ENCODE measurements around the gene WAPL.
"Not testable (repeated sequence)": the region's sequence is repeated elsewhere in the genome, so short reads cannot be mapped to it uniquely, and the experiment has no call there.

WAPL gene, protein sequence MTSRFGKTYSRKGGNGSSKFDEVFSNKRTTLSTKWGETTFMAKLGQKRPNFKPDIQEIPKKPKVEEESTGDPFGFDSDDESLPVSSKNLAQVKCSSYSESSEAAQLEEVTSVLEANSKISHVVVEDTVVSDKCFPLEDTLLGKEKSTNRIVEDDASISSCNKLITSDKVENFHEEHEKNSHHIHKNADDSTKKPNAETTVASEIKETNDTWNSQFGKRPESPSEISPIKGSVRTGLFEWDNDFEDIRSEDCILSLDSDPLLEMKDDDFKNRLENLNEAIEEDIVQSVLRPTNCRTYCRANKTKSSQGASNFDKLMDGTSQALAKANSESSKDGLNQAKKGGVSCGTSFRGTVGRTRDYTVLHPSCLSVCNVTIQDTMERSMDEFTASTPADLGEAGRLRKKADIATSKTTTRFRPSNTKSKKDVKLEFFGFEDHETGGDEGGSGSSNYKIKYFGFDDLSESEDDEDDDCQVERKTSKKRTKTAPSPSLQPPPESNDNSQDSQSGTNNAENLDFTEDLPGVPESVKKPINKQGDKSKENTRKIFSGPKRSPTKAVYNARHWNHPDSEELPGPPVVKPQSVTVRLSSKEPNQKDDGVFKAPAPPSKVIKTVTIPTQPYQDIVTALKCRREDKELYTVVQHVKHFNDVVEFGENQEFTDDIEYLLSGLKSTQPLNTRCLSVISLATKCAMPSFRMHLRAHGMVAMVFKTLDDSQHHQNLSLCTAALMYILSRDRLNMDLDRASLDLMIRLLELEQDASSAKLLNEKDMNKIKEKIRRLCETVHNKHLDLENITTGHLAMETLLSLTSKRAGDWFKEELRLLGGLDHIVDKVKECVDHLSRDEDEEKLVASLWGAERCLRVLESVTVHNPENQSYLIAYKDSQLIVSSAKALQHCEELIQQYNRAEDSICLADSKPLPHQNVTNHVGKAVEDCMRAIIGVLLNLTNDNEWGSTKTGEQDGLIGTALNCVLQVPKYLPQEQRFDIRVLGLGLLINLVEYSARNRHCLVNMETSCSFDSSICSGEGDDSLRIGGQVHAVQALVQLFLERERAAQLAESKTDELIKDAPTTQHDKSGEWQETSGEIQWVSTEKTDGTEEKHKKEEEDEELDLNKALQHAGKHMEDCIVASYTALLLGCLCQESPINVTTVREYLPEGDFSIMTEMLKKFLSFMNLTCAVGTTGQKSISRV (N-terminal part only)

DNA sequence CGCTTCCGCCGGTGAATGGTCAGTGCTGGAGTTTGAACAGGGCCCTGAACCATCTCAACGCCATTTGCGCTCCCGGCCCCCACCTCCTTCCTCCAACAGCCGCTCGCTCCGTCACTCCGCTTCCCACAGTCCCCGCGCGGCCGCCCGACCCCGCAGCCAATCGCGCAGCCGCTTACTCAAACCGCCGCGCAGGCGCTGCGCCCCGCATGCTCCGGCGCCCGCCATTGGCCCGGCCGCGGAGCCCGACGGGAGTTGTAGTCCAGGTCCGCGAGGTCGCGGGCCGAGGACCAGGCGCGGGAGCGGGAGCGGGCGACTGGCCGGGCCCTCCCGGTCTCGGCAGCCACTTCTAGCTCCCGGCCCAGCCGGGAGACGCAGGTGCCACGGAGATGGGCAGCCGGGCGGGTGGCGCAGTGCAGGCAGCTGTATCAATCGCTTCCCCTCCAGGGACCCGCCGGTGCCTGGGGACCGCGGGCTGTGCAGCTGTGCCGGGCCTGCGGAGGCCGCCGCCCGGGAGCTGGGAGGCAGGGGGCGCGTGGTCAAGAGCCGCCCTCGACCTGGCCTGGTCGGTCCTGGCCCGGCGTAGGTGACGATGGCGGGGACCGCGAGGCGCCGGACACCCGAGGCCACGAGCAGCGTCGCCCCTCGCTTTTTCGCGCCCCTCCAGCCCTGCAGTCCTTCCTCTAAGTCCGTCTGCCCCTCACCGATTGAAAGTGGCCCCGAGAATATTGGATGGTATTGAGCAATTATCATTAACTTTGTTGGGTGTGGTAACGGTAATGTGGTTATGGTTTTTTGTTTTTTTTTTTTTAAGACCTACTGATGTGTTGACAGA lies at the start of gene WAPL:
WAPL (minus strand) TSS at position 115 of the 832 bp plus-strand sequence. CDS start 3,723 bp downstream, outside the sequence.
- DNase-seq = peak; percentile 84

DNA sequence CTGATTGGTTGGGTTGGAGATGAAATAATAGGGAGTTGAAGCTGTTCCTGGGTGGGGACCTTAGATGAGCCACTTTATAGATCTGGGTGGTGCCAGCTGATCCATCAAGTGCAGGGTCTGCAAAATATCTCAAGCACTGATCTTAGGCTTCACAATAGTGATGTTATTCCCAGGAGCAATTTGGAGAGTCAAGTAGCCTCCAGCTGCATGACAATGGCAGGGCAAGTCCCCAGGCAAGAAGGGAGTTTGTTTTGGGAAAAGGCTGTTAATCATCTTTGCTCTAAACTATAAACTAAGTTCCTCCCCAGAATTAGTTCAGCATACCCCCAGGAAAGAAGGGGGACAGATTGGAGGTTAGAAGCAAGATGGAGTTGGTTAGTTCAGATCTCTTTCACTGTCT lies 47.7 kb upstream of the WAPL start:
- no peak for DNase-seq

DNA sequence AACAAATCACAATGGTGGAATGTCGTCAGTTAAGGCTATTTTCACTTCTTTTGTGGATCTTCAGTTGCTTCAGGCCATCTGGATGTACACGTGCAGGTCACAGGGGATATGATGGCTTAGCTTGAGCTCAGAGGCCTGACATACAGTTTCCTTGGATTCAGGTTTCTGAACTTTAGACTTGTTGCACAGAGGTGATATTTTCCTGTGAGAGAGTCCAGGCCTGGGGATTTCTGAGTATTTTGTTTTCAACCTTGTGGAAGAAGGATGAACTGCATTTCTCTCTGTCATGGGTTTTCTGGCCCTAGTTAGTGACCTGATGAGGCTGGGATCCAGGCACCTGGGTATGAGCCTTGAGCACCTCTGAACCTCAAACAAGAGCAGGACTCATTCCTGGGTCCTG lies 44.9 kb upstream of the WAPL start:
- DNase-seq = not testable (repeated sequence)

DNA sequence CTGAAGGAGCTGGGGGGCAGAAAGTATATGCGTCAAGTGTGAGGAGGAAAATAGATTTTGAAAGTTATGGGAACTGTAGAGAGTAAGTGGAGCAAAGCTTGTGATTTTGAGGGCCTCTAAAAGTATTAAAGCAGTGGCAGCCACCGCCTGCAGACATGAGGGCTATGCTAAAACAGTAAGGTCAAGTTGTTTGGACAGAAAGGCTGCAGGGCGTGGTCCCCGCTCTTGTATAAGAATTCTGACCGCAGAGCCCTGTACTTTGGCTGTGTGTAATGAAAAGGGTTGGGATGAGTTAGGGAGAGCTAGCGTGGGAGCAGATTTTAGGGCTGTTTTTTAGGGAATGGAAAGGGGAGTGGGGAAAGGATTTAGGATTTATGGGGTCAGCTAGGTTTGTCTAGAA lies 41.7 kb upstream of the WAPL start:
- DNase-seq = not testable (repeated sequence)

DNA sequence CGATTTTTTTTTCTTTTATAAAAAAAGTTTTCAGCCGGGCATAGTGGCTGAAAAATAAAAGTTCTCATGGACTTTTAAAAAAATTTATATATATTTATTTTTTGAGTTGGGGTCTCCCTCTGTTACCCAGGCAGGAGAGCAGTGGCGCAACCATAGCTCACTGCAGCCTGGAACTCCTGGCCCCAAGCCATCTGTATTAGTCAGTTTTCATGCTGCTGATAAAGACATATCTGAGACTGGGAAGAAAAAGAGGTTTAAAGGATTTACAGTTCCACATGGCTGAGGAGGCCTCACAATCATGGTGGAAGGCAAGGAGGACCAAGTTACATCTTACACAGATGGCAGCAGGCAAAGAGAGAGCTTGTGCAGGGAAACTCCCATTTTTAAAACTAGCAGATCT lies 37.1 kb upstream of the WAPL start:
- not testable (repeated sequence) for DNase-seq

DNA sequence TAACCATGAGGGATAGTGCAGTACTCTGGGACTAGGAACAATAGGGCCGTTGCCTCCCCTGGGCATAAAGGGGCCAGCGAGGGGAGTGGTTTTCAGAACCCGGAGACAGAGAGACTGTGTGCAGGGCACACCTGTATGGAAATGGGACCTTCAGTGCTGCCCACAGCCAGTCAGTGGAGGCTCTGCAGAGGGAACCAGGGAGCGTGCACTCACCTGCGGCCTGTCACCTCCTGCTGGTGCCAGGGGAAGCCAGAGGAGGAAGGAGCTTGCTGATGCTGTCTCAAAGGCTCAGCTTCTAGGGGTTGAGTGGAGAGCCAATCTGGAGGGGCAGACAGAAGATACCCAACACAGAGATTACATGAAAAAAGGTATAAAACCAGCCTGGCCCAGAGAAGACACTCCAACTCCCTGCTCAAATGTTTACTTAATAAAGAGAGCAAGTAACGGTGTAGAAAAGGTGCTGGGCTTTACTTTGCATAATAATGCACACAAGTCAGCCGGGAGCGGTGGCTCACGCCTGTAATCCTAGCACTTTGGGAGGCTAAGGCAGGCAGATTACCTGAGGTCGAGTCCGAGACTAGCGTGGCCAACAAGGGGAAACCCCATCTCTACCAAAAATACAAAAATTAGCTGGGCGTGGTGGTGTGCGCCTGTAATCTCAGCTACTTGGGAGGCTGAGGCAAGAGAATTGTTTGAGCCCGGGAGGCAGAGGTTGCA lies 35.5 kb upstream of the WAPL start:
- DNase-seq = no peak

DNA sequence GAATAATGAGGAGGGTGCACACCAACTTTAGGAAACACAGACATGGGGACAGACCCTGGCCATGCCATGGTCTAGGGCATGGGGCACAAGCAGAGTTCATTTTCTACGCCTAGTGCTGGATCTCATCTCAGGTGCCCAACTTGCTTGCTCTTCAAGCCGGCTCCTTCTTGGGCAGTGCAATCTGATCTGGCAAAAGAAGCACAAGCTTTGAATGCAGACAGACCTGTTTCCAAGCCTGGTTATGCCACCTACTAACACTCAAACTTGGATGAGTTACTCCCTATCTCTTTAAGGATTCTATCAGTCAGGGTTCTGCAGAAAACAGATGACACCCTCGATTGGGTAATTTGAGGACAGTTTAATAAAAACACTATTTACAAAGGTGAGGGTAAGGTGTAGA lies 34.9 kb upstream of the WAPL start:
- DNase-seq = no peak

DNA sequence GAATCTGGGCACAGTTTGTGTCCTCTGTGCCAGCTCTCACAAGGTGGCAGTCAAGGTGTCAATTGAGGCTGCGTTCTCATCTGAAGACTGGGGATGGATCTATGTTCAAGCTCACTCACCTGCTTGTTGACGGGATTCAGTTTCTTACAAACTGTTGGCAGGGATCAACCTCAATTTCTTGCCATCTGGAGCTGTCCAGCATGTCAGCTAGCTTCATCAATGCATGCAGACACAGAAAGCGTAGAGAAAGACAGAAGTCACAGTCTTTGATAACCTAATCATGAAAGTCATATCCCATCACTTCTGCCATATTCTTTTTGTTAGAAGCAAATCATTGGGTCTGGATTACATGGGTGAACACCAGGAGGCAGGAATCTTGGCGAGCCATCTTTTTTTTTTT lies 32.0 kb upstream of the WAPL start:
- no peak for DNase-seq

DNA sequence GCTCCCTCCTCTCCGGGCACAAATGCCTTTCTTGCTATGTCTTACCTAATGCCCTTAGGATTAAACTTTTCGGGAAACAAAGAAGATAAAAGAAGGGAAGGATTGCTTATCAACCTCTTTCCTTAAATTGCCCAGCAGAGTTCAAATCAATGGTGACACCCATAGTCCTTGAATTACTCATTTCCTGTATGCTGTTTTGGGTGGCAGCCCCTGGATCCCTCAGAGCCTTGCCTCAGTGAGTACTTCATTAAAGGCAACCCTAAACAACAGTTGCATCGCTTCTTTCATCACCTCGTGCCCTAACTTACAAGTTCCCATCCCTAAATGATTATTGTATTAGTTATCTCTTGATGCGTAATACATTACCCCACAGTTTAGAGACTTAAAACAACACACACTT lies 31.6 kb upstream of the WAPL start:
- no peak for DNase-seq

DNA sequence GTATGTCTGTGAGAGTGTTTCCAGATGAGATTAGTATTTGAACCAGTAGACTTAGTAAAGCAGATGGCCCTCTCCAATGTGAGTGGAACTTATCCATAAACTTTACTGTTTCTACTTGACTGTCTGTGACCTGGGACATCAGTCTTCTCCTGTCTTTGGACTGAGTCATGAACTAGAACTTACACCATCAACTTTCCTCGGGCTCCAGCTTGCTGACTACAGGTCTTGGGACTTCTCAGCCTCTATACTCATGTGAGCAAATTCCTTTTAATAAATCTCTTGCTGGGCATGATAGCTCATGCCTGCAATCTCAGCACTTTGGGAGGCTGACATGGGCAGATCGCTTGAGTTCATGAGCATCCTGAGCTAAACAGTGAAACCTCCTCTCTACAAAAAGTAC lies 25.7 kb upstream of the WAPL start:
- DNase-seq = no peak

DNA sequence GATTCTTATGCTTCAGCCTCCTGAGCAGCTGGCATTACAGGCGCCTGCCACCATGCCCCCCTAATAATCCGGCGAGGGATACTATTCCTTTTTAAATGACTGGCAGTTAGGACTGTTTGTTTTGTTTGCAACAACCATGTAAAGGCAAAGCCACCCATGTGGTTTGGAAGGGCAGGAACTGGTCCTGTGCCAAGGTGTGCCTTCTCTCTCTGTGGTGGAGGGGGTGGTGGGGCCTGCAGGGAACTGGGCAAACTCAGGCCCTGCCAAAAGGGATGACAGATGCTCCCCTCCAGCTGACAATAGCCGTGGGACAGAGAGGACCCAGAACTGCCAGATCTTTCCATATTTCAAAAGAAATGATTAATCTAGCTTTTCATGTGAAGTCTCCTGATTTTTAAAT lies 23.5 kb upstream of the WAPL start:
- peak; percentile 27 for DNase-seq

DNA sequence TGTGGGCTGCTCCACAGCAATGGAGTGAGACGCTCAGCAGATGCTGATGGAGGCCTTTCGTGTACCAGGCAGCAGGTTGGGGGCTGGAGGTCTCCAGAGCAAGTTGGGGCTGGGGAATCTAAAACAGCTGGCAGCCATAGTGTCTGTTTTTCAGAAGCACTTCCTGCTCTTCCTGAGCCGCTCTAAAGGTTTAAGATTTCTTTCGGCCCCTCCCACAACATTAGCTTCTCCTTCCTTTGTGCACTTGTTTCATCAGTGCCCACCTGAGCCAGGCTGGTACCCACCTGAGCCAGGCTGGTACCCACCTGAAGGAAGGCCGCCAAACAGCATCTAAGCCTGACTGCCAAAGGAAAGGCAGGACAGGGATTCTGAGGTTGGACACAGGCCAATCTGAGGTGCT lies 18.4 kb upstream of the WAPL start:
- no peak for DNase-seq

DNA sequence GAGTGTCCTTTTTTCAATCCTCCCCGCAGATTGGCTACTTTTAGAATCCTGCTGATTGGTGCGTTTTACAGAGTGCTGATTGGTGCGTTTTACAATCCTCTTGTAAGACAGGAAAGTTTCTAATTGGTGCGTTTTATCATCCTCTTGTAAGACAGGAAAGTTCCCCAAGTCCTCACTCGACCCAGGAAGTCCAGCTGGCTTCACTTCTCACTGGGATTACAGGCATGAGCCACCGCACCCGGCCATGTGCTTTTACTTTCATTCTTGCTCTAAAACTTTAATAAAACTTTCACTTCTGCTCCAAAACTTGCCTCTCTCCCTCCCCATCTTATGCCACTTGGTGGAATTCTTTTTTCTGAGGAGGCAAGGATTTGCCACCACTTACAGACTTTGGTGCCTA lies 17.0 kb upstream of the WAPL start:
- DNase-seq = no peak

DNA sequence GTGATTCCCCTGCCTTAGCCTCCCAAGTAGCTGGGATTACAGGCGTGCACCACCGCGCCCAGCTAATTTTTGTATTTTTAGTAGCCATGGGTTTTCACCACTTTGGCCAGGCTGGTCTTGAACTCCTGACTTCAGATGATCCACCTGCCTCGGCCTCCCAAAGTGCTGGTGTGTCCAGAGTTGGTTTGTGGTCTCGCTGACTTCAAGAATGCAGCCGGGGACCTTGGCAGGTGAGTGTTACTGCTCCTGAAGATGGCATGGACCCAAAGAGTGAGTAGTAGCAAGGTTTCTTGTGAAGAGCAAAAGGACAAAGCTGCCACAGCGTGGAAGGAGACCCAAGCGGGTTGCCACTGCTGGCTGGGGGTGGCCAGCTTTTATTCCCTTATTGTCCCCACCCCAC lies 16.4 kb upstream of the WAPL start:
- not testable (repeated sequence) for DNase-seq

DNA sequence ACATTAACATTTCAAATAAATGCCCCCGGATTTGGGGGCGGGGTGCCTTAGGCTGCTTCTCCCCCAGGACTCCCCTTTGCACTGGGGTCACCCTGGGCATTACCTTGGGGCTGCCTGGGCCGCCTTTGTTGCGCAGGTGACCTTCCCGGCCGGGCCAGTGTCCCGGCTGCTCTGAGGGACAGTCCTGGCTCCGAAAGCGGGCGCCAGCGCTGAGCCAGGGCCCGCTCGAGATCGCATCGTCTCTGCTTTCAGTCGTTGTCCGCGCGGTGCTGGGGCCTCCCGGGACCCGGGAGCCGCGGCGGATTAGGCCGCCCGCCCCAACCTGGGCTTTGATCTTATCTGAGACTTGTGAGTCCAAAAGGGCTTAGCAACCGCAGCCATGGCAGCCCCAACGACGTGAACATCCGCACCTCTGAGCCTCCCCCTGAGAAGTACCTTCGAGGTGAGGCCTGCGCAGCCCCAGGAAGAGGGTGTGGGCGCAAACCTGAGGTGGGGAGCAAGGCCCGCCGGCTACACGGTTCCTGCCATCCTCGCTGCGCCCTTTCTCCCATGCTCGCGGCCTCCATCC lies 14.8 kb upstream of the WAPL start:
- no peak for DNase-seq

DNA sequence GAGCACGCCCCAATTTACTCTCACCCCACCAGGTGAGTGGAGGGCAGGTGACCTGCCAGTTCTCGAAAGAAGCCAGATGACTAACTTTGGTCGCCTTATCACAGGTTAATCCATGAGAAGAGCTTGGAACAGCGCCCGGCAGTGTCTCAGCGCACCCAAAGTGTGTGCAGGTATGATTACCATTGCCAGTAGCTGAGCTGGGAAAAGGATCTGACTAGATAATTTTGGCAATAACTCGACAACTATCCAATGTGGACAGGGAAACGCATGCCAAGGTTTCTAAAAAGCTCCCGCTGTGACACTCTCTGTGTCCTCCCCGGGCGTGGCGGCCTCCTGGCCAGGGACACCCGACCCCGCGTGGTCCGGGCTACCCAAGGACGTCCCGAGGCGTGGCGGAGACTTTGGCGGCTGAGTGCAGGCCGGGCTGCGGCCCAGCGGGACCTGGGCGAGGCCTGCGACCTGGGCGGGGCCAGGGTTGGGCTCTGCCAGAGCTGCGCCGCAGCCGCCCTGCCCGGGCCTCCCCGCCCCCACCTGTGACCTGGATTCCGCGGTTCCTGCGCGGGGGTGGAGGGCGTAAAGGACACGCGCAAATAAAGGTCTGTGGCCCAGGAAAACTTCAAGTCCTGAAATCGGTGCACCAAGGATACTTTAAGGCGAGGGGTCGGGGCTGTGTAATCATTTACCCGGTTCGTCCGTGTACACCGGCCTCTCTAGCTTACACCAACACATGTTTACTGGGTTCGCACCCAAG lies 13.7 kb upstream of the WAPL start:
- DNase-seq = no peak

DNA sequence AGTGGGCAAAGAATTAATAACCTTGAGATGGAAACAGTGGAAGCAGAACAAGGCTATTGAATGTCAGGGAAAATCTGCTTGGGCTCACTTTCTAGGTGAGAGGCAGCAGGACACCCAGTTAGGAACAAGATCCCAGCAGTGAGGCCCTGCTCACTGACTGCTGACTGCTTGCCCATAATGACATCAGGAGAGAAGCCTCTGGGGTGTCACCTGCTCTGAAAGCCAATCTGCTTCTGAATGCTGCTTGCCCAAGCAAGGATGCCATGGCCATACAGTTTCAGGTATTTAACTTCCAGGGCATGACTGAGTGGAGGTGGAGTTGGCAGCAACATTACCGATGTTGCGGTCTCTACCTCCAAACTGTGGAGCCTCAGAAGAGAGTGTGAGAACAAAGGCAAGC lies 11.7 kb upstream of the WAPL start:
- DNase-seq = no peak

DNA sequence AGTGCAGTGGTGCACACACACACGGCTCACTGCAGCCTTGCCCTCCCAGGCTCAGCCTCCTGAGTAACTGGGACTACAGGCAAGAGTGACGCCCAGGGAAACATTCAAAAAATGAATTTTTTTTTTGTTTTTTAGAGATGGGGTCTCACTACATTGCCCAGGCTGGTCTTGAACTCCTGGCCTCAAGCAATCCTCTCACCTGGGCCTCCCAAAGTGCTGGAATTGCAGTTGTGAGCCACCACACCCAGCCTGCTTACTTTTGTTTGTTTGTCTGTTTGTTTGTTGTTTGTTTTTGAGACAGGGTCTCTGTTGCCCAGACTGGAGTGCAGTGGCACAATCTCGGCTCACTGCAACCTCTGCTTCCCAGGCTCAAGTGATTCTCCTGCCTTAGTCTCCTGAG lies 7.1 kb upstream of the WAPL start:
- DNase-seq = not testable (repeated sequence)

DNA sequence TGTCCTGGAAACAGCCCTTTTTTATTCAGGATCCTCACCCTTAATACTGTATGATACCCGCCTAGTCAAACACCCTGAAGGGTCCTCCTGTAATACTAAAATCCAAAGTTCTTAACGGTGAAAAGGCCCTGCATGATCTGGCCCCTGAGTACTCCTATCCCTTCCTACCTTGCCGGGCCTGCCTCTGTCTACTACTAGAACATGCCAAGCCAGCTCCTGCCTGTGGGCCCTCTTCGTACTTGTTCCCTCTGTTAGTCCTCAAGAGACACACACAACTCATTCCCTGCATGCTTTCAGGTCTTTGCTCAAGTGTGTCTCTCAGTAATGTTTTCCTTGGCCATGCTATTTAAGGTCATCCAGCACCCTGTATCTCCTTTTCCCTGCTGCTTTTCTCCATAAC lies 5.0 kb upstream of the WAPL start:
- no peak for DNase-seq

DNA sequence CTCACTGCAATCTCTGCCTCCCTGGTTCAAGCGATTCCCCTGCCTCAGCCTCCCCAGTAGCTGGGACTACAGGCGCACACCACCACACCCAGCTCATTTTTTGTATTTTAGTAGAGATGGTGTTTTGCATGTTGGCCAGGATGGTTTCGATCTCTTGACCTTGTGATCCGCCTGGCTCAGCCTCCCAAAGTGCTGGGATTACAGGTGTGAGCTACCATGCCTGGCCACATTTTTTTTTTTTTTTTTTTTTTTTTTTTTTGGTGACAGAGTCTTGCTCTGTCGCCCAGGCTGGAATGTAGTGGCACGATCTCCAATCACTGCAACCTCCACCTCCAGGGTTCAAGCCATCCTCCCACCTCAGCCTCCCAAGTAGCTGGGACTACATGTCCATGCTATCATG lies 4.1 kb upstream of the WAPL start:
- not testable (repeated sequence) for DNase-seq
